ENCODE results near the gene TCP1. TPM values are rescaled to one million over a fixed set of nuclear protein-coding genes. Genes with fewer than 3 reads are reported as not detected.
"Not testable (repeated sequence)": the region's sequence is repeated elsewhere in the genome, so short reads cannot be mapped to it uniquely, and the experiment has no call there.

TCP1 gene
- total RNA-seq, 1 donor = 285 TPM

- no peak for TF ChIP-seq CTCF (IDR thresholded peaks at IDR 0.05; ENCODE audit: insufficient read depth, low read depth, low read length)
Observed at GRCh38 chr6:159754401-159754800, 35.0 kb downstream of the TCP1 start.

GRCh38 chr6:159753081-159753872 lies 36.1 kb downstream of the TCP1 start:
- TF ChIP-seq CTCF (IDR thresholded peaks at IDR 0.05; ENCODE audit: insufficient read depth, low read depth, low read length) = no peak
- no peak overlapping the region for H3K4me3 ChIP-seq (ENCODE audit: low read depth, low read length)
- DNase-seq (ENCODE audit: low read depth) = no peak

More at GRCh38 chr6:159754401-159754800, 35.0 kb downstream of the TCP1 start:
- H3K4me3 ChIP-seq (ENCODE audit: low read depth, low read length) = no peak overlapping the region
- DNase-seq (ENCODE audit: low read depth) = no peak

GRCh38 chr6:159751448-159751847 lies 38.0 kb downstream of the TCP1 start:
- DNase-seq (ENCODE audit: low read depth) = no peak
- no peak for TF ChIP-seq CTCF (IDR thresholded peaks at IDR 0.05; ENCODE audit: insufficient read depth, low read depth, low read length)
- H3K4me3 ChIP-seq (ENCODE audit: low read depth, low read length) = no peak overlapping the region

- H3K4me3 ChIP-seq (ENCODE audit: low read depth, low read length); DNase-seq (ENCODE audit: low read depth): not testable (repeated sequence)
Observed at GRCh38 chr6:159748127-159748526, 41.3 kb downstream of the TCP1 start.

GRCh38 chr6:159746759-159747158 lies 42.6 kb downstream of the TCP1 start:
- no peak for DNase-seq (ENCODE audit: low read depth)
- no peak for TF ChIP-seq CTCF (IDR thresholded peaks at IDR 0.05; ENCODE audit: insufficient read depth, low read depth, low read length)
- no peak overlapping the region for H3K4me3 ChIP-seq (ENCODE audit: low read depth, low read length)

GRCh38 chr6:159745081-159745480 lies 44.3 kb downstream of the TCP1 start:
- TF ChIP-seq CTCF (IDR thresholded peaks at IDR 0.05; ENCODE audit: insufficient read depth, low read depth, low read length) = no peak
- DNase-seq (ENCODE audit: low read depth) = no peak
- no peak overlapping the region for H3K4me3 ChIP-seq (ENCODE audit: low read depth, low read length)

GRCh38 chr6:159742165-159742564 lies 47.2 kb downstream of the TCP1 start:
- no peak for TF ChIP-seq CTCF (IDR thresholded peaks at IDR 0.05; ENCODE audit: insufficient read depth, low read depth, low read length)
- no peak for DNase-seq (ENCODE audit: low read depth)
- no peak overlapping the region for H3K4me3 ChIP-seq (ENCODE audit: low read depth, low read length)
